ENCODE results near the gene NAT14. TPM values are rescaled to one million over a fixed set of nuclear protein-coding genes. Genes with fewer than 3 reads are reported as not detected.

Gene NAT14
- total RNA-seq, 3 donors from 2014 or later = 1.9 to 11.3 (median 10.8) TPM

DNA sequence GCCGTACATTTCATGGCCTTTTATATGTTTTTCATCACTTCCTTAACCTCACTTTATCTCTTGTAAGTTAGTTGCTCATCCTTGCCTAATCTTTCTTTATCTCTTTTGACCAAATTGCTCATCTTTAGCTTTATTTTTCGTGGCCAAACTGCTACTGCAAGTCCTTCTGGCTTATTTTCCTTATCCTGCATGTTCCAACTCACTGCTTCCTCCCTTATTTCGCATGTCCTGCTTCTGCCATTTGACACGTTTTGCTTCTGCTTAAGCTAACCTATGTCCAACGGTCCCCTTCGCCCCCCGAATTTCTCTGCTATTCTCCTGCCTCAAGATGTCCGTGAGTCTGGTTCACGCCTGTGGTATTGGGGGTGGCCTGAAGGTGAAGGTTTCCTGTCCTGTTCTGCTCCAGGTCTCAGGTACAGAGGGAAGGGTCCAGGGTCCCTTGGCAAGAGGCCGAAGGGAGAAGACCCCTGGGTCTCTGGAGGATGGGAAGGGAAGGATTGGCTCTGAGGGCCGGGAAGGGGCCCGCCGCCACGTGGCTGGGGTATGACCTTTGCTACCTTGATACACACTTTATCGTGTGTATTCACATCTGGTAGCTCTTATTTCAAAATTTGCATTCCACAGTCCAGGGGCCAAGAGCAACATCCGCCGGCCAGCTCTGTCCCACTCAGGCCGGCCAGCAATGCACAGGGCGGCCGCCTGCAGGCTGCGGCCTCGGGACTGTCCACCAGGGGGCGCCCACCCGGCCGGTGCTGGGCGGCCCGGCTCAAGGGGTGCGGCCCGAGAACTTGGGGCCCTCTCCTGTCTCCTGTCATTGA, 17.5 kb upstream of the NAT14 start:
- DNase-seq (ENCODE audit: low spot score in 2 of 2) = no peak
- Histone ChIP-seq H3K4me1 (no peaks in the 10 kb centered on the region), H3K4me3 (no peak overlapping the region), H3K9me3 (no peaks in the 10 kb centered on the region), H3K27ac (peak overlapping the region in 1 of 2 donors; percentile 14), H3K27me3 (no peaks in the 10 kb centered on the region), H3K36me3 (no peaks in the 10 kb centered on the region)
- intact Hi-C loops (cut with DNase I; ENCODE audit: low total_unique reads) = no loop called here
- TF ChIP-seq POLR2A (IDR thresholded peaks at IDR 0.05) (no peak), POLR2AphosphoS5 (IDR thresholded peaks at IDR 0.05) (peak in 1 of 3 donors; percentile 27)
- TF ChIP-seq, protein P1, sequence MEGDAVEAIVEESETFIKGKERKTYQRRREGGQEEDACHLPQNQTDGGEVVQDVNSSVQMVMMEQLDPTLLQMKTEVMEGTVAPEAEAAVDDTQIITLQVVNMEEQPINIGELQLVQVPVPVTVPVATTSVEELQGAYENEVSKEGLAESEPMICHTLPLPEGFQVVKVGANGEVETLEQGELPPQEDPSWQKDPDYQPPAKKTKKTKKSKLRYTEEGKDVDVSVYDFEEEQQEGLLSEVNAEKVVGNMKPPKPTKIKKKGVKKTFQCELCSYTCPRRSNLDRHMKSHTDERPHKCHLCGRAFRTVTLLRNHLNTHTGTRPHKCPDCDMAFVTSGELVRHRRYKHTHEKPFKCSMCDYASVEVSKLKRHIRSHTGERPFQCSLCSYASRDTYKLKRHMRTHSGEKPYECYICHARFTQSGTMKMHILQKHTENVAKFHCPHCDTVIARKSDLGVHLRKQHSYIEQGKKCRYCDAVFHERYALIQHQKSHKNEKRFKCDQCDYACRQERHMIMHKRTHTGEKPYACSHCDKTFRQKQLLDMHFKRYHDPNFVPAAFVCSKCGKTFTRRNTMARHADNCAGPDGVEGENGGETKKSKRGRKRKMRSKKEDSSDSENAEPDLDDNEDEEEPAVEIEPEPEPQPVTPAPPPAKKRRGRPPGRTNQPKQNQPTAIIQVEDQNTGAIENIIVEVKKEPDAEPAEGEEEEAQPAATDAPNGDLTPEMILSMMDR (IDR thresholded peaks at IDR 0.05) = peak; percentile 89 to 94 (median 91)

DNA sequence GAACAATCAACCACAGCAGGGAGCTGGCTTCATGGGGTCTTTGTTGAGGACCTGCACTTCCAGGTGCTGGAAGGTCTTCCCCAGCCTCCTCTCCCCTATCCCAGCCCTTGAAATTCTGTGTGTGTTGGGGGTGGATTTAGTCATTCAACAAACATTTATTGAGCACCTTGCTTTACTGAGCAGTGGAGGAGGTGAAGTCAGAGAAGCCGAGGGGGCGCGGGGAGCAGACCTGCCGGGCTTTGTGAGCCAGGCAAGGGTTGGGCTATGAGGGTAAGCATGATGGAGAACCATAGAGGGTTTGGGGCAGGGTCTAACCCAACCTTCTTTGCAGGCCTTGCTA, 17.0 kb upstream of the NAT14 start:
- H3K4me1 ChIP-seq = no peaks in the 10 kb centered on the region
- TF ChIP-seq, protein P1 (IDR thresholded peaks at IDR 0.05) = no peak
- TF ChIP-seq POLR2AphosphoS5 (IDR thresholded peaks at IDR 0.05) (no peak), POLR2A (IDR thresholded peaks at IDR 0.05) (no peak)
- DNase-seq (ENCODE audit: low spot score in 2 of 2) = no peak
- no peak overlapping the region for H3K27ac ChIP-seq
- H3K27me3 ChIP-seq = no peaks in the 10 kb centered on the region
- H3K9me3 ChIP-seq = no peaks in the 10 kb centered on the region
- H3K4me3 ChIP-seq = no peak overlapping the region
- H3K36me3 ChIP-seq = no peaks in the 10 kb centered on the region
- intact Hi-C loops (cut with DNase I; ENCODE audit: low total_unique reads) = no loop called here

GRCh38 chr19:55471266-55471665, 13.7 kb upstream of the NAT14 start:
- Histone ChIP-seq H3K27me3 (no peaks in the 10 kb centered on the region), H3K4me1 (peaks cover 0 to 4% of the 10 kb centered on the region in 2 donors), H3K9me3 (no peaks in the 10 kb centered on the region), H3K36me3 (no peaks in the 10 kb centered on the region), H3K27ac (no peak overlapping the region), H3K4me3 (no peak overlapping the region)
- no peak for DNase-seq (ENCODE audit: low spot score in 2 of 2)
- intact Hi-C loops (cut with DNase I; ENCODE audit: low total_unique reads) = loop anchor here (10.0 kb wide), 1 partner anchor 1486 kb away; no protein-coding TSS in a partner anchor
- TF ChIP-seq, protein P1 (IDR thresholded peaks at IDR 0.05) = no peak
- TF ChIP-seq POLR2A (IDR thresholded peaks at IDR 0.05) = no peak
- no peak for TF ChIP-seq POLR2AphosphoS5 (IDR thresholded peaks at IDR 0.05)

GRCh38 chr19:55472463-55472862, 12.5 kb upstream of the NAT14 start:
- no peaks in the 10 kb centered on the region for H3K27me3 ChIP-seq
- H3K4me1 ChIP-seq = peaks cover 0 to 4% of the 10 kb centered on the region in 2 donors
- TF ChIP-seq POLR2AphosphoS5 (IDR thresholded peaks at IDR 0.05) = no peak
- TF ChIP-seq, protein P1 (IDR thresholded peaks at IDR 0.05) = no peak
- TF ChIP-seq POLR2A (IDR thresholded peaks at IDR 0.05) = no peak
- no peaks in the 10 kb centered on the region for H3K36me3 ChIP-seq
- intact Hi-C loops (cut with DNase I; ENCODE audit: low total_unique reads) = loop anchor here (10.0 kb wide), 1 partner anchor 1488 kb away; no protein-coding TSS in a partner anchor
- H3K9me3 ChIP-seq = no peaks in the 10 kb centered on the region
- no peak overlapping the region for H3K4me3 ChIP-seq
- no peak for DNase-seq (ENCODE audit: low spot score in 2 of 2)
- no peak overlapping the region for H3K27ac ChIP-seq
